HepG2 (cell line): ENCODE measurements around the gene SLA2. TPM values are rescaled to one million over a fixed set of nuclear protein-coding genes. Genes with fewer than 3 reads are reported as not detected.

Source experiments
- CBX1 ChIP-seq: IDR thresholded peaks from one replicate; pipeline ENCODE4 v1.6.1; 2016; ENCODE audit warnings: antibody characterized with exemption, low read depth
- CENPT ChIP-seq: sonication (generic); formaldehyde crosslinking; IDR thresholded peaks from 2 replicates; pipeline ENCODE4 v1.8.0; 2022; ENCODE audit warnings: low read depth, mild to moderate bottlenecking, moderate library complexity, missing genetic modification reagents
- GATAD1 ChIP-seq: IDR thresholded peaks from 2 replicates; pipeline ENCODE4 v1.6.1; 2016; ENCODE audit warnings: missing genetic modification reagents, missing compliant biosample characterization
- GFI1 ChIP-seq: sonication (generic); formaldehyde crosslinking; IDR thresholded peaks from 2 replicates; pipeline ENCODE4 v1.5.0; 2020; ENCODE audit warnings: missing genetic modification reagents, mild to moderate bottlenecking, borderline replicate concordance
- HBP1 ChIP-seq: IDR thresholded peaks from 2 replicates; pipeline ENCODE4 v1.6.1; 2016; ENCODE audit warnings: low read depth, control low read depth
- HNF4A ChIP-seq: sonication (generic); formaldehyde crosslinking; IDR thresholded peaks from 2 replicates; pipeline ENCODE4 v1.4.0; 2020; ENCODE audit warnings: missing genetic modification reagents
- HOMEZ ChIP-seq: IDR thresholded peaks from 2 replicates; pipeline ENCODE4 v1.6.1; 2016; ENCODE audit warnings: low read depth
- PHF5A ChIP-seq: IDR thresholded peaks from one replicate; pipeline ENCODE4 v1.6.1; 2018; ENCODE audit warnings: low read depth, missing genetic modification reagents; ENCODE audit not compliant: unreplicated experiment
- RAD21 ChIP-seq: fragments of 450-650 bp; formaldehyde crosslinking; IDR thresholded peaks from 2 replicates; pipeline ENCODE4 v1.5.0; 2020; ENCODE audit warnings: mild to moderate bottlenecking
- SRSF9 ChIP-seq: fragments of 200-400 bp; formaldehyde crosslinking; IDR thresholded peaks from 2 replicates; pipeline ENCODE4 v1.6.1; 2018; ENCODE audit warnings: borderline replicate concordance, mild to moderate bottlenecking, low read depth, low read length; ENCODE audit not compliant: insufficient read depth, poor library complexity, severe bottlenecking
- THAP8 ChIP-seq: sonication (generic); formaldehyde crosslinking; IDR thresholded peaks from 2 replicates; pipeline ENCODE4 v1.5.1; 2020; ENCODE audit warnings: missing genetic modification reagents, mild to moderate bottlenecking, borderline replicate concordance
- ZBTB33 ChIP-seq: sonication (generic); formaldehyde crosslinking; IDR thresholded peaks from 2 replicates; pipeline ENCODE4 v1.4.0; 2020; ENCODE audit warnings: missing genetic modification reagents
- ZFY ChIP-seq: sonication (generic); formaldehyde crosslinking; IDR thresholded peaks from 2 replicates; pipeline ENCODE4 v1.4.0; 2020; ENCODE audit warnings: missing genetic modification reagents
- ZNF331 ChIP-seq: sonication (generic); formaldehyde crosslinking; IDR thresholded peaks from 2 replicates; pipeline ENCODE4 v1.4.0; 2020; ENCODE audit warnings: missing genetic modification reagents
- ZNF333 ChIP-seq: sonication (generic); formaldehyde crosslinking; IDR thresholded peaks from 2 replicates; pipeline ENCODE4 v1.4.0; 2020; ENCODE audit warnings: mild to moderate bottlenecking, missing genetic modification reagents, borderline replicate concordance
- ZNF547 ChIP-seq: sonication (generic); formaldehyde crosslinking; IDR thresholded peaks from 2 replicates; pipeline ENCODE4 v1.5.1; 2020; ENCODE audit warnings: mild to moderate bottlenecking, missing genetic modification reagents
- ZNF563 ChIP-seq: sonication (generic); formaldehyde crosslinking; IDR thresholded peaks from 2 replicates; pipeline ENCODE4 v1.8.0; 2022; ENCODE audit warnings: mild to moderate bottlenecking, moderate library complexity, missing genetic modification reagents
- ZNF580 ChIP-seq: IDR thresholded peaks from 2 replicates; pipeline ENCODE4 v1.6.1; 2016; ENCODE audit warnings: low read depth, borderline replicate concordance
- ZNF607 ChIP-seq: sonication (generic); formaldehyde crosslinking; IDR thresholded peaks from 2 replicates; pipeline ENCODE4 v1.5.1; 2020; ENCODE audit warnings: missing genetic modification reagents, mild to moderate bottlenecking, borderline replicate concordance
- ZNF788 ChIP-seq: sonication (generic); formaldehyde crosslinking; IDR thresholded peaks from 2 replicates; pipeline ENCODE4 v1.5.0; 2020; ENCODE audit warnings: mild to moderate bottlenecking, missing genetic modification reagents, borderline replicate concordance
- ZSCAN5A ChIP-seq: sonication (generic); formaldehyde crosslinking; IDR thresholded peaks from 2 replicates; pipeline ENCODE4 v1.8.0; 2022; ENCODE audit warnings: mild to moderate bottlenecking, missing genetic modification reagents, borderline replicate concordance
- polyA plus RNA-seq, 8 experiments: library from polyadenylated mRNA; depleted of rRNA in 3 of 8; stranded (reverse) in 7 of 8; unstranded in 1 of 8; fragments of >200 nt; fragmentation: Illumina TruSeq in 4 of 8; extraction: Trizol in 4 of 8; gene quantifications; 2 replicates each; pipeline versions ENCODE4 v1.2.1 to v1.2.3, GENCODE V29; 2011 to 2016; ENCODE audit warnings: low read depth in 4 of 8, missing spikeins in 1 of 8, mixed read lengths in 1 of 8; ENCODE audit not compliant: insufficient read depth in 1 of 8
- total RNA-seq, 5 experiments: library from RNA; depleted of rRNA; stranded (reverse); fragments of >200 nt; fragmentation: Illumina TruSeq; extraction: Trizol; gene quantifications; 2 replicates each; pipeline ENCODE4 v1.2.3, GENCODE V29; 2016; ENCODE audit warnings: low read depth in 1 of 5

SLA2 gene
- total and polyA plus RNA-seq, 2 of the 13 experiments (the other 11 are each of a cell fraction or from before 2014, with no cell fraction given), result 1.6 to 3.6 TPM

- TF ChIP-seq PHF5A, result peak; percentile 30
- peak; percentile 8 for TF ChIP-seq CBX1
- peak; percentile 93 for TF ChIP-seq RAD21
- TF ChIP-seq ZFY (CRISPR knock-in tag), result peak; percentile 90
- peak; percentile 82 for TF ChIP-seq ZNF547 (CRISPR knock-in tag)
- 0 out of 2 replicates have a peak, but pooled peaks have one; percentile 44 for TF ChIP-seq ZNF607 (CRISPR knock-in tag)
- 0 out of 2 replicates have a peak, but pooled peaks have one; percentile 22 for TF ChIP-seq ZNF580 (CRISPR knock-in tag)
- peak; percentile 72 for TF ChIP-seq ZBTB33 (CRISPR knock-in tag)
- peak; percentile 74; the same call in 1 of the 2 replicates for TF ChIP-seq ZNF331
- peak; percentile 89 for TF ChIP-seq GFI1
- peak; percentile 49; the same call in 1 of the 2 replicates for TF ChIP-seq GATAD1
- TF ChIP-seq ZSCAN5A (CRISPR knock-in tag), result peak; percentile 50; the same call in 1 of the 2 replicates
- TF ChIP-seq ZNF333 (CRISPR knock-in tag), result 0 out of 2 replicates have a peak, but pooled peaks have one; percentile 47
- TF ChIP-seq HBP1 (CRISPR knock-in tag), result peak; percentile 52; the same call in 1 of the 2 replicates
- TF ChIP-seq HOMEZ, result peak; percentile 58; the same call in 1 of the 2 replicates
- TF ChIP-seq ZNF788 (CRISPR knock-in tag), result peak; percentile 78
- TF ChIP-seq SRSF9, result no peak
- TF ChIP-seq ZNF563 (CRISPR knock-in tag), result no peak
- no peak for TF ChIP-seq THAP8 (CRISPR knock-in tag)
- TF ChIP-seq HNF4A (CRISPR knock-in tag), result peak; percentile 72
- peak; percentile 57; the same call in 1 of the 2 replicates for TF ChIP-seq CENPT
These were observed 13.3 kb downstream of the SLA2 start (continued) for GRCh38 chr20:36632487-36633284.
